GM12878 (cell line): ENCODE measurements around the gene HRC. TPM values are rescaled to one million over a fixed set of nuclear protein-coding genes. Genes with fewer than 3 reads are reported as not detected.

Source experiments
- ATAC-seq: fragments of 200-7000 bp; cut with Tn5 transposase; 3 replicates; pipeline ENCODE4 v1.9.1; 2020; ENCODE audit warnings: mild to moderate bottlenecking, moderate library complexity
- BruUV-seq: library from RNA; stranded (reverse); fragments of 400-500 nt; replicated peaks from 2 replicates; lab custom pipeline; 2021; lab: Mats Ljungman, UMichigan
- CTCF ChIA-PET: fragments of 300-600 bp; sonication (Branson Sonifier 250); formaldehyde crosslinking; extraction: SDS; loops from one replicate; lab custom pipeline; 2021; ENCODE audit warnings: inconsistent platforms; lab: Yijun Ruan, JAX
- POLR2A ChIA-PET: fragments of 350-600 bp; formaldehyde crosslinking; extraction: SDS; loops from one replicate; lab custom pipeline; 2021; ENCODE audit warnings: inconsistent platforms; lab: Charles Lee
- RAD21 ChIA-PET: fragments of 300-600 bp; sonication (Branson Sonifier 250); formaldehyde crosslinking; loops from one replicate; lab custom pipeline; 2023; ENCODE audit warnings: antibody characterized with exemption; ENCODE audit not compliant: unreplicated experiment; lab: Charles Lee
- SMC1A ChIA-PET: fragments of 300-600 bp; sonication (Branson Sonifier 250); formaldehyde crosslinking; loops from one replicate; lab custom pipeline; 2023; ENCODE audit not compliant: unreplicated experiment, uncharacterized antibody; lab: Charles Lee
- DNase-seq: peaks from one replicate; pipeline ENCODE4 v3.0.0-alpha.2; 2011; ENCODE audit warnings: low read depth, low spot score
- FAIRE-seq: peaks from 3 replicates; lab custom pipeline; 2011; peaks lifted over from hg19 to GRCh38; lab: Jason Lieb, UNC
- H2AFZ ChIP-seq: 2 replicates; pipeline ENCODE4 v1.6.0; 2011; ENCODE audit warnings: low read depth, low read length, control low read depth; ENCODE audit not compliant: control insufficient read depth
- H3K27ac ChIP-seq: 2 replicates; pipeline ENCODE4 v1.5.1; 2011; ENCODE audit warnings: control low read depth; ENCODE audit not compliant: control insufficient read depth, insufficient read depth
- H3K27me3 ChIP-seq, 2 experiments: replicated peaks in 1 of 2; 2 replicates each; pipeline versions ENCODE4 v1.6.0 to v1.6.1; 2011; ENCODE audit warnings: low read length in 1 of 2; ENCODE audit not compliant: control insufficient read depth in 2 of 2, insufficient read depth in 2 of 2
- H3K36me3 ChIP-seq, 2 experiments: 2 replicates each; pipeline ENCODE4 v1.5.1; 2011; ENCODE audit warnings: low read length in 1 of 2; ENCODE audit not compliant: control insufficient read depth in 2 of 2, insufficient read depth in 2 of 2
- H3K4me1 ChIP-seq: 2 replicates; pipeline ENCODE4 v1.6.1; 2011; ENCODE audit warnings: mild to moderate bottlenecking, low read length, moderate library complexity, mixed read lengths; ENCODE audit not compliant: control insufficient read depth, insufficient read depth
- H3K4me2 ChIP-seq: 2 replicates; pipeline ENCODE4 v1.6.0; 2011; ENCODE audit warnings: control low read depth; ENCODE audit not compliant: control insufficient read depth, insufficient read depth
- H3K4me3 ChIP-seq: fragments of 200-600 bp; sonication (generic); 2 replicates; pipeline ENCODE4 v1.5.1; 2016
- H3K79me2 ChIP-seq: 2 replicates; pipeline ENCODE4 v1.6.0; 2011; ENCODE audit warnings: low read length; ENCODE audit not compliant: control insufficient read depth, insufficient read depth
- H3K9ac ChIP-seq: 2 replicates; pipeline ENCODE4 v1.8.0; 2011; ENCODE audit warnings: low read length, control low read depth, mixed read lengths; ENCODE audit not compliant: control insufficient read depth, insufficient read depth
- H3K9me3 ChIP-seq: replicated peaks from 3 replicates; pipeline ENCODE4 v1.5.1; 2011; ENCODE audit warnings: mild to moderate bottlenecking, low read length; ENCODE audit not compliant: control insufficient read depth, insufficient read depth
- H4K20me1 ChIP-seq: 2 replicates; pipeline ENCODE4 v1.6.0; 2011; ENCODE audit not compliant: control insufficient read depth, insufficient read depth
- EP300 ChIP-seq, 2 experiments: fragments of 150-350 bp in 1 of 2; IDR thresholded peaks; 2 replicates each; pipeline ENCODE4 v1.6.1; 2011 to 2012; ENCODE audit warnings: low read depth in 2 of 2, low read length in 2 of 2, borderline replicate concordance in 1 of 2, improper control_type of control experiment in 1 of 2, inconsistent platforms in 1 of 2; ENCODE audit not compliant: control insufficient read depth in 1 of 2
- ETV6 ChIP-seq, 2 experiments: fragments of 450-650 bp in 1 of 2; IDR thresholded peaks in 1 of 2; conservative IDR thresholded peaks in 1 of 2; 2 replicates each; pipeline ENCODE4 v1.6.1; 2014; ENCODE audit warnings: antibody characterized with exemption in 1 of 2, borderline replicate concordance in 1 of 2, low read depth in 1 of 2, mild to moderate bottlenecking in 1 of 2, moderate library complexity in 1 of 2
- GATAD2B ChIP-seq: fragments of 450-650 bp; conservative IDR thresholded peaks from 2 replicates; pipeline ENCODE4 v1.6.1; 2017; ENCODE audit warnings: low read depth, mild to moderate bottlenecking, moderate library complexity
- MTA2 ChIP-seq: fragments of 450-650 bp; IDR thresholded peaks from 2 replicates; pipeline ENCODE4 v1.6.1; 2016; ENCODE audit warnings: low read depth, mild to moderate bottlenecking, moderate library complexity
- POLR2AphosphoS5 ChIP-seq: IDR thresholded peaks from 2 replicates; pipeline ENCODE4 v1.6.1; 2011; ENCODE audit warnings: mild to moderate bottlenecking, low read length, inconsistent platforms
- SMAD5 ChIP-seq: IDR thresholded peaks from 2 replicates; pipeline ENCODE4 v1.6.1; 2016; ENCODE audit warnings: antibody characterized with exemption, low read depth
- YBX1 ChIP-seq: fragments of 450-650 bp; IDR thresholded peaks from 2 replicates; pipeline ENCODE4 v1.6.1; 2016; ENCODE audit warnings: antibody characterized with exemption
- ZNF274 ChIP-seq: IDR thresholded peaks from one replicate; pipeline ENCODE4 v1.8.0; 2011; ENCODE audit not compliant: insufficient read length, insufficient read depth
- WGBS: methylation state at CpG from one replicate; pipeline ENCODE4 v1.1.6; 2016; ENCODE audit warnings: low lambda C conversion rate; ENCODE audit not compliant: insufficient replicate concordance, insufficient coverage; ENCODE audit errors: missing lambda C conversion rate; 5-methylcytosine and 5-hydroxymethylcytosine counted together
- in situ Hi-C: fragments of 300-500 bp; cut with MboI; formaldehyde crosslinking; loops from 9 replicates; pipeline ENCODE4 v1.14.3; 2018; ENCODE audit warnings: mixed read lengths
- intact Hi-C: fragments of 100-400 bp; cut with micrococcal nuclease; formaldehyde crosslinking; loops from one replicate; pipeline ENCODE4 v1.14.2; 2022; ENCODE audit not compliant: unreplicated experiment
- polyA plus RNA-seq, 11 experiments: library from polyadenylated mRNA; depleted of rRNA in 4 of 11; unstranded in 6 of 11; stranded (reverse) in 5 of 11; fragments of >200 nt; fragmentation: Nextera tagmentation in 4 of 11; fragmentation: Illumina TruSeq in 1 of 11; extraction: Ambion mirVana in 4 of 11; extraction: Trizol in 1 of 11; gene quantifications; 1 replicate in 1 of 11; 2 replicates in 10 of 11; pipeline versions ENCODE4 v1.2.1 to v1.2.3, GENCODE V29; 2011 to 2016; ENCODE audit warnings: inconsistent platforms in 2 of 11, missing spikeins in 2 of 11, low read depth in 1 of 11
- total RNA-seq, 4 experiments: library from RNA; depleted of rRNA in 3 of 4; stranded (reverse); fragments of >200 nt in 3 of 4; fragmentation: Illumina TruSeq in 1 of 4; extraction: Trizol in 1 of 4; gene quantifications; 2 replicates each; pipeline versions ENCODE4 v1.2.1 to v1.2.3, GENCODE V29; 2013 to 2021
- TF ChIP-seq, protein P1 (sequence below): IDR thresholded peaks from 2 replicates; pipeline ENCODE4 v1.6.1; 2011; ENCODE audit warnings: borderline replicate concordance, low read depth, mild to moderate bottlenecking, moderate library complexity, mixed read lengths, low read length; ENCODE audit not compliant: insufficient read depth; ENCODE audit errors: extremely low read length
- TF ChIP-seq, protein P2 (sequence below): IDR thresholded peaks from 2 replicates; pipeline ENCODE4 v1.6.1; 2012; ENCODE audit warnings: low read depth, low read length, improper control_type of control experiment
- TF ChIP-seq, protein P3 (sequence below): fragments of 450-650 bp; conservative IDR thresholded peaks from 2 replicates; pipeline ENCODE4 v1.6.1; 2017; ENCODE audit warnings: mild to moderate bottlenecking, moderate library complexity
- TF ChIP-seq, protein P4 (sequence below): fragments of 450-650 bp; formaldehyde crosslinking; IDR thresholded peaks from 2 replicates; pipeline ENCODE4 v1.4.0; 2022; ENCODE audit warnings: mild to moderate bottlenecking, moderate library complexity
- TF ChIP-seq, protein P5 (sequence below), 3 experiments: IDR thresholded peaks in 2 of 3; conservative IDR thresholded peaks in 1 of 3; 2 replicates each; pipeline ENCODE4 v1.5.1; 2011; ENCODE audit warnings: low read depth in 3 of 3, low read length in 3 of 3, mild to moderate bottlenecking in 3 of 3, control low read depth in 2 of 3, moderate library complexity in 2 of 3, inconsistent platforms in 1 of 3, mixed read lengths in 1 of 3; ENCODE audit not compliant: control insufficient read depth in 2 of 3, insufficient read depth in 1 of 3; ENCODE audit errors: extremely low read depth in 1 of 3

The HRC gene
- total and polyA plus RNA-seq, 10 of the 15 experiments (the other 5 are each of a cell fraction or from before 2014, with no cell fraction given): 0.10 TPM; not detected in 9

DNA sequence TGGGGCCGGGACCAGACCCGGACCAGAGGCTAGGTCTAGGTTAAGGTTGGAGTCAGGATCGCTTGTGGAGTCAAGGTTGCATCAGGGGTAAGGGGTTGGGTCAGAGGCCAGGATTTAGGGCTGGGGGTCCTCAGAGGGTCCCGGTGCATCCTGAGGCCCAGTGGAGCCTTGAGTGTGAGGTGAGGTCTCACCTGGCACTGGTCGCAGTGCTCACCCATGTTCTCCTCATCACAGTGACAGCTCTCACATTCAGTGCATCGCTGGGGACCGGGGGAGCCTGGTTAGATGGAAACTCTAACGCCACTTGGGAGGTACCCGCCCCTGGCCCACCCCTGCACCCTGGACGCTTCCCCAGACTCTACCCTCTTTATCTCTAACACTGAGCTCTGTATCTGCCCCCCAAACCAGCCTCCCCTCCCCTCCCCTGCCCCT is 3.1 kb downstream of the HRC start:
- ChIA-PET POLR2A (no interaction called here), SMC1A (interaction anchor here (0.6 kb wide), 1 partner anchor 1346 kb away, joined by 3 read pairs; no protein-coding TSS in a partner anchor), CTCF (no interaction called here), RAD21 (no interaction called here)
- DNase-seq (no peak), FAIRE-seq (no peak), ATAC-seq (no peak)
- Histone ChIP-seq H3K9me3 (peaks cover 4% of the 10 kb centered on the region; the same call in 2 of the 3 replicates), H3K4me3 (no peak overlapping the region), H3K79me2 (no peaks in the 10 kb centered on the region), H3K9ac (no peak overlapping the region), H3K36me3 (no peaks in the 10 kb centered on the region), H3K4me1 (peaks cover 10% of the 10 kb centered on the region), H3K4me2 (no peak overlapping the region), H3K27ac (no peak overlapping the region), H3K27me3 (peaks cover 6 to 22% of the 10 kb centered on the region in 2 experiments), H2AFZ (no peak overlapping the region), H4K20me1 (no peaks in the 10 kb centered on the region)
- no TSS peak for BruUV-seq
- intact Hi-C loops (no loop called here), in situ Hi-C loops (no loop called here)
- 23% methylated on average over 10 of the region's 10 CpGs for WGBS
- TF ChIP-seq SMAD5 (no peak), ETV6 (conservative IDR thresholded peaks at IDR 0.05 in 1 of 2, IDR thresholded peaks at IDR 0.05 in 1 of 2; ENCODE audit: borderline replicate concordance in 1 of 2, low read depth in 1 of 2) (no peak), YBX1 (no peak), MTA2 (no peak), EP300 (IDR thresholded peaks at IDR 0.05; ENCODE audit: borderline replicate concordance in 1 of 2, control insufficient read depth in 1 of 2, low read depth in 2 of 2, low read length in 2 of 2) (no peak), POLR2AphosphoS5 (no peak), GATAD2B (no peak), ZNF274 (no peak)
- TF ChIP-seq, protein P1, sequence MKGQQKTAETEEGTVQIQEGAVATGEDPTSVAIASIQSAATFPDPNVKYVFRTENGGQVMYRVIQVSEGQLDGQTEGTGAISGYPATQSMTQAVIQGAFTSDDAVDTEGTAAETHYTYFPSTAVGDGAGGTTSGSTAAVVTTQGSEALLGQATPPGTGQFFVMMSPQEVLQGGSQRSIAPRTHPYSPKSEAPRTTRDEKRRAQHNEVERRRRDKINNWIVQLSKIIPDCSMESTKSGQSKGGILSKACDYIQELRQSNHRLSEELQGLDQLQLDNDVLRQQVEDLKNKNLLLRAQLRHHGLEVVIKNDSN: no peak
- TF ChIP-seq, protein P2, sequence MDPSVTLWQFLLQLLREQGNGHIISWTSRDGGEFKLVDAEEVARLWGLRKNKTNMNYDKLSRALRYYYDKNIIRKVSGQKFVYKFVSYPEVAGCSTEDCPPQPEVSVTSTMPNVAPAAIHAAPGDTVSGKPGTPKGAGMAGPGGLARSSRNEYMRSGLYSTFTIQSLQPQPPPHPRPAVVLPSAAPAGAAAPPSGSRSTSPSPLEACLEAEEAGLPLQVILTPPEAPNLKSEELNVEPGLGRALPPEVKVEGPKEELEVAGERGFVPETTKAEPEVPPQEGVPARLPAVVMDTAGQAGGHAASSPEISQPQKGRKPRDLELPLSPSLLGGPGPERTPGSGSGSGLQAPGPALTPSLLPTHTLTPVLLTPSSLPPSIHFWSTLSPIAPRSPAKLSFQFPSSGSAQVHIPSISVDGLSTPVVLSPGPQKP: no peak
- TF ChIP-seq, protein P3, sequence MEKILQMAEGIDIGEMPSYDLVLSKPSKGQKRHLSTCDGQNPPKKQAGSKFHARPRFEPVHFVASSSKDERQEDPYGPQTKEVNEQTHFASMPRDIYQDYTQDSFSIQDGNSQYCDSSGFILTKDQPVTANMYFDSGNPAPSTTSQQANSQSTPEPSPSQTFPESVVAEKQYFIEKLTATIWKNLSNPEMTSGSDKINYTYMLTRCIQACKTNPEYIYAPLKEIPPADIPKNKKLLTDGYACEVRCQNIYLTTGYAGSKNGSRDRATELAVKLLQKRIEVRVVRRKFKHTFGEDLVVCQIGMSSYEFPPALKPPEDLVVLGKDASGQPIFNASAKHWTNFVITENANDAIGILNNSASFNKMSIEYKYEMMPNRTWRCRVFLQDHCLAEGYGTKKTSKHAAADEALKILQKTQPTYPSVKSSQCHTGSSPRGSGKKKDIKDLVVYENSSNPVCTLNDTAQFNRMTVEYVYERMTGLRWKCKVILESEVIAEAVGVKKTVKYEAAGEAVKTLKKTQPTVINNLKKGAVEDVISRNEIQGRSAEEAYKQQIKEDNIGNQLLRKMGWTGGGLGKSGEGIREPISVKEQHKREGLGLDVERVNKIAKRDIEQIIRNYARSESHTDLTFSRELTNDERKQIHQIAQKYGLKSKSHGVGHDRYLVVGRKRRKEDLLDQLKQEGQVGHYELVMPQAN: no peak
- TF ChIP-seq, protein P4, sequence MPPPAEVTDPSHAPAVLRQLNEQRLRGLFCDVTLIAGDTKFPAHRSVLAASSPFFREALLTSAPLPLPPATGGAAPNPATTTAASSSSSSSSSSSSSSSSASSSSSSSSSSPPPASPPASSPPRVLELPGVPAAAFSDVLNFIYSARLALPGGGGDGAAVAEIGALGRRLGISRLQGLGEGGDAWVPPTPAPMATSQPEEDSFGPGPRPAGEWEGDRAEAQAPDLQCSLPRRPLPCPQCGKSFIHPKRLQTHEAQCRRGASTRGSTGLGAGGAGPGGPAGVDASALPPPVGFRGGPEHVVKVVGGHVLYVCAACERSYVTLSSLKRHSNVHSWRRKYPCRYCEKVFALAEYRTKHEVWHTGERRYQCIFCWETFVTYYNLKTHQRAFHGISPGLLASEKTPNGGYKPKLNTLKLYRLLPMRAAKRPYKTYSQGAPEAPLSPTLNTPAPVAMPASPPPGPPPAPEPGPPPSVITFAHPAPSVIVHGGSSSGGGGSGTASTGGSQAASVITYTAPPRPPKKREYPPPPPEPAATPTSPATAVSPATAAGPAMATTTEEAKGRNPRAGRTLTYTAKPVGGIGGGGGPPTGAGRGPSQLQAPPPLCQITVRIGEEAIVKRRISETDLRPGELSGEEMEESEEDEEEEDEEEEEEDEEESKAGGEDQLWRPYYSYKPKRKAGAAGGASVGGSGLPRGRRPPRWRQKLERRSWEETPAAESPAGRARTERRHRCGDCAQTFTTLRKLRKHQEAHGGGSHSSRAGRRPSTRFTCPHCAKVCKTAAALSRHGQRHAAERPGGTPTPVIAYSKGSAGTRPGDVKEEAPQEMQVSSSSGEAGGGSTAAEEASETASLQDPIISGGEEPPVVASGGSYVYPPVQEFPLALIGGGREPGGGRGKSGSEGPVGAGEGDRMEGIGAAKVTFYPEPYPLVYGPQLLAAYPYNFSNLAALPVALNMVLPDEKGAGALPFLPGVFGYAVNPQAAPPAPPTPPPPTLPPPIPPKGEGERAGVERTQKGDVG: no peak
- TF ChIP-seq, protein P5, sequence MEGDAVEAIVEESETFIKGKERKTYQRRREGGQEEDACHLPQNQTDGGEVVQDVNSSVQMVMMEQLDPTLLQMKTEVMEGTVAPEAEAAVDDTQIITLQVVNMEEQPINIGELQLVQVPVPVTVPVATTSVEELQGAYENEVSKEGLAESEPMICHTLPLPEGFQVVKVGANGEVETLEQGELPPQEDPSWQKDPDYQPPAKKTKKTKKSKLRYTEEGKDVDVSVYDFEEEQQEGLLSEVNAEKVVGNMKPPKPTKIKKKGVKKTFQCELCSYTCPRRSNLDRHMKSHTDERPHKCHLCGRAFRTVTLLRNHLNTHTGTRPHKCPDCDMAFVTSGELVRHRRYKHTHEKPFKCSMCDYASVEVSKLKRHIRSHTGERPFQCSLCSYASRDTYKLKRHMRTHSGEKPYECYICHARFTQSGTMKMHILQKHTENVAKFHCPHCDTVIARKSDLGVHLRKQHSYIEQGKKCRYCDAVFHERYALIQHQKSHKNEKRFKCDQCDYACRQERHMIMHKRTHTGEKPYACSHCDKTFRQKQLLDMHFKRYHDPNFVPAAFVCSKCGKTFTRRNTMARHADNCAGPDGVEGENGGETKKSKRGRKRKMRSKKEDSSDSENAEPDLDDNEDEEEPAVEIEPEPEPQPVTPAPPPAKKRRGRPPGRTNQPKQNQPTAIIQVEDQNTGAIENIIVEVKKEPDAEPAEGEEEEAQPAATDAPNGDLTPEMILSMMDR (IDR thresholded peaks at IDR 0.05 in 2 of 3, conservative IDR thresholded peaks at IDR 0.05 in 1 of 3; ENCODE audit: control insufficient read depth in 2 of 3, extremely low read depth in 1 of 3, insufficient read depth in 1 of 3, low read depth in 3 of 3, low read length in 3 of 3): no peak
